H9 (cell line): ENCODE results near the gene GPR141. TPM values are rescaled to one million over a fixed set of nuclear protein-coding genes. Genes with fewer than 3 reads are reported as not detected.

Experiments
- DNase-seq: peaks from one replicate; pipeline ENCODE4 v3.0.0-alpha.2; 2017
- H2AFZ ChIP-seq: one replicate; pipeline ENCODE4 v1.6.1; 2013; ENCODE audit warnings: mild to moderate bottlenecking, low read length, control low read depth, moderate library complexity
- H2AK5ac ChIP-seq: 2 replicates; pipeline ENCODE4 v1.6.1; 2013; ENCODE audit warnings: low read length, control low read depth, mixed read lengths; ENCODE audit not compliant: insufficient read length
- H2BK120ac ChIP-seq: one replicate; pipeline ENCODE4 v1.6.1; 2013; ENCODE audit warnings: low read depth, mild to moderate bottlenecking, low read length, control low read depth, inconsistent platforms; ENCODE audit not compliant: poor library complexity, severe bottlenecking
- H2BK12ac ChIP-seq: 2 replicates; pipeline ENCODE4 v1.6.1; 2013; ENCODE audit warnings: low read length, control low read depth, mixed read lengths, low read depth; ENCODE audit not compliant: insufficient read length
- H2BK15ac ChIP-seq: 2 replicates; pipeline ENCODE4 v1.6.1; 2013; ENCODE audit warnings: low read depth, low read length, control low read depth
- H2BK20ac ChIP-seq: one replicate; pipeline ENCODE4 v1.6.1; 2013; ENCODE audit warnings: low read depth, mild to moderate bottlenecking, low read length, control low read depth, inconsistent platforms; ENCODE audit not compliant: poor library complexity, severe bottlenecking
- H2BK5ac ChIP-seq: 2 replicates; pipeline ENCODE4 v1.6.1; 2013; ENCODE audit warnings: low read length, control low read depth, mixed read lengths; ENCODE audit not compliant: insufficient read length
- H3K14ac ChIP-seq: 2 replicates; pipeline ENCODE4 v1.6.1; 2013; ENCODE audit warnings: low read length, control low read depth; ENCODE audit not compliant: insufficient read depth
- H3K18ac ChIP-seq: 2 replicates; pipeline ENCODE4 v1.6.1; 2013; ENCODE audit warnings: low read depth, mild to moderate bottlenecking, mixed read lengths, low read length, control low read depth; ENCODE audit not compliant: insufficient read length
- H3K23ac ChIP-seq: 2 replicates; pipeline ENCODE4 v1.6.1; 2013; ENCODE audit warnings: low read length, control low read depth, mixed read lengths, low read depth; ENCODE audit not compliant: insufficient read length
- H3K23me2 ChIP-seq: 2 replicates; pipeline ENCODE4 v1.6.1; 2013; ENCODE audit warnings: low read depth, mild to moderate bottlenecking, mixed read lengths, low read length, control low read depth; ENCODE audit not compliant: insufficient read length, poor library complexity, severe bottlenecking
- H3K27ac ChIP-seq: 2 replicates; pipeline ENCODE4 v1.5.1; 2013; ENCODE audit warnings: low read length, control low read depth, mixed read lengths, low read depth; ENCODE audit not compliant: insufficient read length
- H3K27me3 ChIP-seq: 2 replicates; pipeline ENCODE4 v1.6.1; 2013; ENCODE audit warnings: low read length, control low read depth, inconsistent platforms; ENCODE audit not compliant: insufficient read depth
- H3K4ac ChIP-seq: 2 replicates; pipeline ENCODE4 v1.6.1; 2013; ENCODE audit warnings: low read depth, mild to moderate bottlenecking, control low read depth, inconsistent platforms, low read length, moderate library complexity
- H3K4me1 ChIP-seq: 2 replicates; pipeline ENCODE4 v1.6.1; 2013; ENCODE audit warnings: low read length, control low read depth, inconsistent platforms; ENCODE audit not compliant: insufficient read depth
- H3K4me2 ChIP-seq: 2 replicates; pipeline ENCODE4 v1.6.1; 2013; ENCODE audit warnings: low read length, control low read depth, mixed read lengths; ENCODE audit not compliant: insufficient read length, insufficient read depth
- H3K56ac ChIP-seq: 2 replicates; pipeline ENCODE4 v1.6.1; 2013; ENCODE audit warnings: low read depth, mild to moderate bottlenecking, mixed read lengths, low read length, control low read depth; ENCODE audit not compliant: insufficient read length
- H3K79me1 ChIP-seq: 2 replicates; pipeline ENCODE4 v1.6.1; 2013; ENCODE audit warnings: low read depth, mild to moderate bottlenecking, moderate library complexity, low read length, control low read depth, inconsistent platforms; ENCODE audit not compliant: insufficient read depth, poor library complexity, severe bottlenecking
- H3K79me2 ChIP-seq: 2 replicates; pipeline ENCODE4 v1.6.1; 2013; ENCODE audit warnings: low read length, control low read depth, inconsistent platforms; ENCODE audit not compliant: insufficient read depth
- H3K9ac ChIP-seq: 2 replicates; pipeline ENCODE4 v1.6.1; 2013; ENCODE audit warnings: low read length, control low read depth, mixed read lengths; ENCODE audit not compliant: insufficient read length; ENCODE audit errors: extremely low read depth
- H3K9me3 ChIP-seq: one replicate; pipeline ENCODE4 v1.6.1; 2013; ENCODE audit warnings: low read depth, low read length, inconsistent platforms; ENCODE audit not compliant: control insufficient read depth
- H3T11ph ChIP-seq: one replicate; pipeline ENCODE4 v1.6.1; 2013; ENCODE audit warnings: mild to moderate bottlenecking, low read length, control low read depth, inconsistent platforms
- H4K20me1 ChIP-seq: one replicate; pipeline ENCODE4 v1.6.1; 2013; ENCODE audit not compliant: control insufficient read depth, insufficient read length, insufficient read depth
- H4K5ac ChIP-seq: 2 replicates; pipeline ENCODE4 v1.6.1; 2013; ENCODE audit warnings: low read depth, mild to moderate bottlenecking, mixed read lengths, low read length, control low read depth; ENCODE audit not compliant: insufficient read length
- H4K8ac ChIP-seq: replicated peaks from 2 replicates; pipeline ENCODE4 v1.6.1; 2013; ENCODE audit warnings: low read length, control low read depth, mixed read lengths, low read depth; ENCODE audit not compliant: insufficient read length
- H4K91ac ChIP-seq: 2 replicates; pipeline ENCODE4 v1.6.1; 2013; ENCODE audit warnings: low read depth, mild to moderate bottlenecking, moderate library complexity, mixed read lengths, low read length, control low read depth; ENCODE audit not compliant: insufficient read length
- H3K27ac Mint-ChIP-seq, 3 experiments: 2 replicates in 2 of 3; 3 replicates in 1 of 3; pipeline ENCODE4 v1.8.0; 2020 to 2021; ENCODE audit warnings: mixed read lengths in 3 of 3, mild to moderate bottlenecking in 1 of 3, moderate library complexity in 1 of 3
- H3K27me3 Mint-ChIP-seq: 2 replicates; pipeline ENCODE4 v1.8.0; 2021; ENCODE audit warnings: low read depth, mild to moderate bottlenecking, moderate library complexity, mixed read lengths
- H3K36me3 Mint-ChIP-seq, 3 experiments: 2 replicates in 2 of 3; 3 replicates in 1 of 3; pipeline ENCODE4 v1.8.0; 2020 to 2021; ENCODE audit warnings: low read depth in 3 of 3, mixed read lengths in 3 of 3; ENCODE audit not compliant: insufficient read depth in 1 of 3
- H3K4me1 Mint-ChIP-seq, 2 experiments: 2 replicates each; pipeline ENCODE4 v1.8.0; 2020; ENCODE audit warnings: mixed read lengths in 2 of 2
- H3K4me3 Mint-ChIP-seq, 2 experiments: 2 replicates in 1 of 2; 3 replicates in 1 of 2; pipeline ENCODE4 v1.8.0; 2020 to 2021; ENCODE audit warnings: mild to moderate bottlenecking in 2 of 2, mixed read lengths in 2 of 2, moderate library complexity in 1 of 2
- H3K9me3 Mint-ChIP-seq, 2 experiments: 2 replicates in 1 of 2; 3 replicates in 1 of 2; pipeline ENCODE4 v1.8.0; 2020; ENCODE audit warnings: mild to moderate bottlenecking in 2 of 2, mixed read lengths in 2 of 2, moderate library complexity in 1 of 2
- CTCF ChIP-seq: fragments of 200-600 bp; sonication (generic); conservative IDR thresholded peaks from 3 replicates; pipeline ENCODE4 v1.8.0; 2021; ENCODE audit warnings: antibody characterized with exemption, mild to moderate bottlenecking
- WGBS: extraction: QIAGEN DNeasy Blood & Tissue Kit; methylation state at CpG from one replicate; pipeline ENCODE4 v1.1.7; 2013; ENCODE audit warnings: missing lambda C conversion rate, low lambda C conversion rate, mixed read lengths; ENCODE audit not compliant: insufficient read length; ENCODE audit errors: extremely low coverage; 5-methylcytosine and 5-hydroxymethylcytosine counted together
- total RNA-seq: library from RNA; stranded (reverse); gene quantifications from 2 replicates; pipeline ENCODE4 v1.2.1, GENCODE V29; 2021

The GPR141 gene
- total RNA-seq, 1 experiment from 2014 or later, result 0.50 TPM

DNA sequence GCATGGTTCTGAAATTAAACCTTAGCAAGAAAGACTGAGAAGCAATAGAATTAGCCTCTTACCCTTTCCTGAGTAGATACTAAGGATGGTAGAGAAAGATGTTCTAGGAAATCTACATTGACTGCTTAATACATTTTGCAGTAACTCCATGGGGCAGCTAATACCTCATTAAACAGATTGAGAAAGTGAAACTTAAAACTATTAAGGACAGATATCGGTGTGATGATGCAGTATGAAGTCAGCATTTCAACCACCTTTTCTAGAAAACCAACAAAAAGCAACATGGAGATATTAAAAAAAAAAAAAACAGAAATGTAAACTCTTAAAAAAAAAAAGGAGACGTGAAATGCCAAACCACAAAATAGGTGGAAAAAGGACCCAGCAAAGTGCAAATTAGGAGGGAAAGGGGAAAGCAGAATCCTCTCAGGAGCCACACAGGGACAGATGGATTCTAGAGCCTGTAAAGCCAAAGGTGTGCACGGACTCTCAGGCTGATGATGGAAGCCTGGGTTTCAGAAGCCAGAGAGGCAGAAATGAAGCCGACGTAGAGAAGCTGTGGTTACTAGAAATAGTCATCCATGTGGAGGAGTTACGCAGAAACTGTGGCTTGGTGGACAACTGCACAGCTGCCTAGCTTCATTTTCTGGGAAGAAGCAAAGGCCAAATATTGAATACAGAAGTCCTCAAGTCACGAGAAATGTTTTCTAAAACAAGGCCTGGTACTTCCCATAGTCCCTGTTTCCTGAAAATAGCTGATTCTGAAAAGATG, 38.1 kb upstream of the GPR141 start:
- Mint-ChIP-seq H3K9me3 (no peaks in the 10 kb centered on the region; a peak in 2 of 5 replicates), H3K27me3 (no peaks in the 10 kb centered on the region), H3K36me3 (no peaks in the 10 kb centered on the region; a peak in 2 of 7 replicates), H3K4me3 (no peak overlapping the region), H3K27ac (no peak overlapping the region), H3K4me1 (peaks cover 9 to 12% of the 10 kb centered on the region in 2 experiments)
- Histone ChIP-seq H3K4me2 (no peak overlapping the region), H4K20me1 (no peaks in the 10 kb centered on the region), H4K5ac (no peak overlapping the region), H3K4ac (no peak overlapping the region), H2BK12ac (no peak overlapping the region), H3K27ac (no peak overlapping the region), H3T11ph (no peak overlapping the region), H2AK5ac (no peak overlapping the region), H3K27me3 (no peaks in the 10 kb centered on the region), H3K4me1 (no peaks in the 10 kb centered on the region), H3K9me3 (no peaks in the 10 kb centered on the region), H3K23ac (no peak overlapping the region), H3K23me2 (no peaks in the 10 kb centered on the region), H3K79me2 (no peaks in the 10 kb centered on the region), H2BK15ac (no peak overlapping the region), H3K79me1 (no peaks in the 10 kb centered on the region), H2BK5ac (no peak overlapping the region), H3K56ac (no peak overlapping the region), H3K9ac (no peak overlapping the region), H4K91ac (no peak overlapping the region), H2BK20ac (no peak overlapping the region), H3K14ac (no peak overlapping the region), H4K8ac (no peak overlapping the region), H3K18ac (no peak overlapping the region), H2AFZ (no peak overlapping the region), H2BK120ac (no peak overlapping the region)
- WGBS, result no CpG with 5 or more reads among the region's 7 CpGs
- no peak for TF ChIP-seq CTCF
- no peak for DNase-seq
